Measurements from ENCODE around the gene CCNI.

GRCh38 chr4:77124576-77124975, 48.8 kb upstream of the CCNI start:
- TF ChIP-seq YY1 (IDR thresholded peaks at IDR 0.05): no peak
- TF ChIP-seq REST (IDR thresholded peaks at IDR 0.05): no peak
- no peak for TF ChIP-seq RAD21 (IDR thresholded peaks at IDR 0.05)
- no peak for TF ChIP-seq TAF1 (conservative IDR thresholded peaks at IDR 0.05)
- no peak for TF ChIP-seq CTCF (IDR thresholded peaks at IDR 0.05; ENCODE audit: low read depth, low read length, missing input control)
- TF ChIP-seq MAX (IDR thresholded peaks at IDR 0.05): no peak
- no peak for TF ChIP-seq SP1 (IDR thresholded peaks at IDR 0.05)
- no peak for TF ChIP-seq JUND (IDR thresholded peaks at IDR 0.05)
- no peak for TF ChIP-seq ATF3 (IDR thresholded peaks at IDR 0.05)
- no peak for TF ChIP-seq GABPA (IDR thresholded peaks at IDR 0.05 in 1 of 2, conservative IDR thresholded peaks at IDR 0.05 in 1 of 2)
- no peak for TF ChIP-seq RXRA (IDR thresholded peaks at IDR 0.05)
- no peak for TF ChIP-seq EGR1 (IDR thresholded peaks at IDR 0.05; ENCODE audit: low read depth in 2 of 2)
- TF ChIP-seq NR2F2 (IDR thresholded peaks at IDR 0.05): no peak
- no peak for TF ChIP-seq ZBTB33 (IDR thresholded peaks at IDR 0.05)
